ENCODE results near the gene NTRK3.

GRCh38 chr15:88207565-88207964 is 49.0 kb downstream of the NTRK3 start:
- TF ChIP-seq POLR2A (IDR thresholded peaks at IDR 0.05) (no peak), CTCF (IDR thresholded peaks at IDR 0.05) (no peak), POLR2AphosphoS5 (IDR thresholded peaks at IDR 0.05) (no peak)

Measured in prostate gland (tissue), 2 donors.